HG02970 (cell line): ENCODE data around the gene CALD1.
A peak's percentile ranks its signal among the peaks of the same experiment; 100 is the strongest.

Source experiments
- ATAC-seq: cut with Tn5 transposase; IDR thresholded peaks from one replicate; pipeline ENCODE4 v1.9.1; 2021; ENCODE audit warnings: mild to moderate bottlenecking, moderate library complexity, moderate number of reproducible peaks; ENCODE audit not compliant: unreplicated experiment, low FRiP score

CALD1 gene

GRCh38 chr7:134758981-134759380 lies 20.5 kb upstream of the CALD1 start:
- no peak for ATAC-seq

DNA sequence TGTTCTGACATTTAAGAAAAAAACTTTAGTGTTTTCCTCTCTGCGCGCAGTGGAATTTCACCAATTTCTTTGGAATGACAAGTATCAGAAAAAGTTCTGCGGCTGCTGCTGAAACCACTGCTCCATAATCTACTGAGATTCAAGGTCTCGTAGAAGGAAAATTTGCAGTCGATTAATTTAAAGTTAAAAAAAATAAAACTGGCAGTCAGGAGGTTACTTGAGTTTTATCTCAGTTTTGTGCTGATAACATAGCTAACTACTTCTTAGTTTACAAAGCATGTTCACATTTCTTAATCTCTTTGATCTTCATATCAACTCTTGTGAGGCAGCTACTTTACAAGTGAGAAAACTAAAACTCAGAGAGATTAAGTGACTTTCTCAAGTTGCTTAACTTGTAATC lies 18.2 kb upstream of the CALD1 start:
- no peak for ATAC-seq

GRCh38 chr7:134763960-134764359 lies 15.5 kb upstream of the CALD1 start:
- ATAC-seq: no peak

DNA sequence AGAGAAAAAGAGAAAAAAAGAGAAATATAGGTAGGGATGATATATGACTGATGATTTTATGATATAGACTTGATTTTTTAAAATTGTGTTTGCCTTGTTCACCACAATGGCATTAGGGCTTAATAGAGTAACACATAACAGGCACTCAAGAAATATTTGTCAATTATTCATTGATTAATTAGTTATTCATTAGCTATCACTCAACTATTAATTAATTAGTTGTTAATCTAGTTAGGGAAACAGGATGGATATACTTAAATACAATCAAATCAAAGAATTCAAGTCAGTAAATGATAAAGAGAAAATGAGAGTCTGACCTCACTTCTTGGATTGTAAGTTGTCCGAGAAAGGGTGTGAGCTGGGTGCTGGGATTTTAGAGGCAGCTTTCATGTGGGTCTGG lies 15.1 kb upstream of the CALD1 start:
- no peak for ATAC-seq

DNA sequence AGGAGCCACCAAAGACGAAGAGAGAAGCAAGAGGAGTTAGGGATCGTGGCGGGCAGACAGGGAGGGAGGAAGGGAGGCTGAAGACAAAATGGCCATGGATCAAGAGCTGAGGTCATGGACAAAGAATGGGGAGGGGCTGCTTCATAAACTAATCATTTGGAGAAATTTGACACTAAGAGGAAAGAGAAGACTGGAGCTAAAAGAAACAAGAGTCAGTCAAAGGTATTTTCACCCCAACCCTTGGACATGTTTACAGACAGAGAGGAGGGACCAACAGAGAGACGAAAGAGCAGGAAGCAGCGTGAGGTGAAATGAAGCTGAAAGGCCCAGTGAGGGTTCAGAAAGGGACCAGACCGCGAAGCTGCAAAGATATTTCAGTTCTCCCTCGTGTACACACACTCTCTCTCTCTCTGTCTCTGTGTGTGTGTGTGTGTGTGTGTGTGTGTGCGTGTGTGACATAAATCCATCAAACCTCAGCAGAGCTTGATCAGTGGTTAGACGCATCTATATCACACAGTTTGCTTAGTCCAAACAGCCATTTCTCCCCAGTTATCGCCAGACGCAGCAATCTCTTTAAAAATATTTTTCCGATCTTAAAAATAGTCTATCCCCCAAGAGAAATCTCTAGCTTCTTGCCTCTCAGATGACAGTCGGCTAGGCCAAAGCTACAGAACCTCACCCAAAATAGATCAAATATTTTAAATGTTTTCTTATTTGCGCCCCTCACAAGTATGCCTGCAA lies 12.5 kb upstream of the CALD1 start:
- ATAC-seq: peak; percentile 65

DNA sequence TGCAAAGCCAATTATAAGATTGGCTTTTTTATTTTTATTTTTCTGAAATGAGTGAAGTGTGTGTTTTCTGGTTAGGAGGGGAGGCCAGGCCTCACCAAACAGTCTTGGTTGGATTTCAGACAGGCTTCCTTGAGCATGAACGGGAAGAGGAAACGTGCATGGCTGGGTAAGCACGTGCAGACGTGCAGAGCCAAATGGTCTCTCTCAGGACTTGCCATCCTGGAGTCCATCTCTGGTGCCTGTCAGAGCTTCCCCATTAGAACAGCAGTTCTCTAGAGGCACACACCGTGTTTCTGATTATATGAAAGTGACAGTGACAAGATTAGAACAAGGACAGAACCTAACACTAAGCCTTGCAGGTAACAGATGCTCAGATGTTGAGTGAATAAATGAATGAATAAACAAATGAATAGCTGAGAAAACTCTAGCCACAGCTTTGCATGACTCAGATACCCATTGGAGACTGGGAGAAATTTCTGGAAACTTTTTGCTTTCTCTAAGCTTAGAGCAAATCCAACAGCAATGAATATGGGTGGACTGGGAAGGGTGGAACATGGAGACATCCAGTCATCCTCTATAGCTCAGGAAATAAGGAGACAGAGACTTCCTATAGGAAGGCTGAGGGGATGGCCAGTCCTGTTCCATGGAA lies 11.8 kb upstream of the CALD1 start:
- ATAC-seq: no peak

- ATAC-seq: no peak
Observed at GRCh38 chr7:134768243-134768642, 11.2 kb upstream of the CALD1 start.

DNA sequence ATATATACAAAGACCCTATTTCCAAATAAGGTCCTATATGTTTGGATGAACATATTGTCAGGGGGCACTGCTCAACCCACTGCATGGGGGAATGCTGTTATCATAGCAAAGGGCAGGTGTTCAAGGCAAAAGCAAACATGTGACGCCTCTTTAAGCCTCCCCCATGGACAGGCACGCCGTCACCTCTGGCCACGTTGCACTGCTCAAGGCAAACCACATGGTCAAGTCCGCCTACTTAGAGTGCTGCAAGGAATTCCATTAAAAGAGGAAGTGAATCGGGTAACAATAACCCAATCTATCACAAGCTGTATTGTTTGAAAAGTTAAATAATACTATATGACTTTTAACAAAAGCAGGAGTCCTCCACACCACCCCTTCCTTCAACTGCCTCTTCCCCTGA lies 8.8 kb upstream of the CALD1 start:
- ATAC-seq: no peak

DNA sequence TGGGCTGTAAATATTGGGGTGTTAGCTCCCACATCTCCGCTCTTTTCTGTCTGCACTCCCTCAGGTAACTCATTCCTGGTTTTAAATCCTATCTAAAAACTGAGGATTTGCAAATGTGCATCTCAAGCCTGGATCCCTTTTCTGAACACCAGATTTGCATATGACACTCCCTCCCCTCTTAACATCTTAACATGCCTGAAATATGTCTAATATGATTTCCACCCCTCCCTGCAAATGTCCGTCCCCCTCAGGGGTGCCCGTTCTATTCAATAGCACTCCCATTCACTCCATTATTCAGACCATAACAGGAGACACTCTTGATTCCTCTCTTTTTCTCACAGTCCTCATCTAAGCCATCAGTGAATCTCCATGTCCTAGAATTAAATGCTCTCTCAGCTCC lies 8.3 kb upstream of the CALD1 start:
- no peak for ATAC-seq

- ATAC-seq: no peak
Observed at GRCh38 chr7:134771889-134772288, 7.5 kb upstream of the CALD1 start.

DNA sequence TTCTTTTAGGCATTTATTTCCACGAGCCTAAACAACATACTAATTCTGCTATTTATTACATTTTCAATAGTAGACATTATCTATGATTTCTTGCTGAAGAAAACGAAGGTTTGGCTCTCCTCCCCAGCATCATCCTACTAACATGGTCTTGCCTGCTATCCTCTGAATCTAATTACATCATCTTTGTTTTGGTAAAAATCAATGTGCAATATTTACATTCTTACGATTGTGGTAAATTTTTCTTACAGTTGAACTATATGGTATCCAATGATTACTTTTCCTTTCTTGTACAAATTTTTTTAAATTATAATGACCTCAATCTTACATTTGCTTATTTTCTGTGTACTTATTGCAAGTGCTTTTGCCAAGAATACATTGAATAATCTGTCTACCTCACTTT lies 7.0 kb upstream of the CALD1 start:
- ATAC-seq: no peak

DNA sequence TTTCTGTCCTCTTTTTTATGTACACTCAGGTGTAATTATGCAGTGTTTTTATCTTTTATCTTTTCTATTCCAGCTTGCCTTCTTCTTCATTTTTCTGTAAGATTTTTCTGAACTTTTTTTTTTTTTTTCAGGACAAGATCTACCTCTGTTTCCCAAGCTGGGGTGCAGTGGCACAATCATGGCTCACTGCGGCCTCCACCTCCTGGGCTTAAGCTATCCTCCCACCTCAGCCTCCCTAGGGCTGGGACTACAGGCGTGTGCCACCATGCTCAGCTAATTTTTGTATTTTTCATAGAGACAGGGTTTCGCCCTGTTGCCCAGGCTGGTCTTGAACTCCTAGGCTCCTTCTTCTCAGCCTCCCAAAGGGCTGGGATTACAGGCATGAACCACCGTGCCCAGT lies 6.3 kb upstream of the CALD1 start:
- no peak for ATAC-seq

DNA sequence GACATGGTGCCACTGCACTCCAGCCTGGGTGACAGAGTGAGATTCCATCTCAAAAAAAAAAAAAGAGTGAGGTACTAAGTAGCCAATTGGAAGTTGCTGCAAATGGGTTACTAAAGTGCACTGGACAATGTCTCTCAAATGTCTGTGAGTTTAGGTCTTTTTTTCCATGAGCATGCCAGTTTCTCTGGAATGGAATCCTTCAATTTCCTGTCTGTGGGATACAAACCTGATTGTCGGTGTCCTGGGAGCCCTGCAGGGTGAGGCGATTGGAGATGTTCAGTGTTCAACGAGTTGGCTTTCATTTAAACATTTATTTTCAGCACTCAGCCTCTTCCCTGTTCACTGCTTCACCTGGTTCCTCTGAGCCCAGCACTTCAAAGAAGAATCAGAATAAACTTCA lies 5.3 kb upstream of the CALD1 start:
- no peak for ATAC-seq

- no peak for ATAC-seq
Observed at GRCh38 chr7:134777470-134777869, 2.0 kb upstream of the CALD1 start.

GRCh38 chr7:134777908-134778580 lies 1.4 kb upstream of the CALD1 start:
- ATAC-seq: no peak

DNA sequence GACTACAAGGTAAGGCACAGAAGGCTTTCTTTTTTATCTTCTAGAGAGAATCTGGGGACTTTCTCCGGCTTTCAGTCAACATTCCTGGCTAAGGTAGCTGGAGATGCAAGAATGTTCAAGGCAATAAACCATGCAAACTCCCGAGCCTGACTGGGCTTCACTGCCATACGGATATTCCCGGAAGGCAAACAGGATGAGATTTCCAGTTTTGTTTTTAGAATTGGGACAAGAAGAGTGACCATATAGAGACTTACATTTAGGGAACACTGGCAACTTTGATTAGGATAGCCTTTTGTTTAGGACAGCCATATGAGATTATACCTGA lies 269 bp downstream of the CALD1 start:
- no peak for ATAC-seq

DNA sequence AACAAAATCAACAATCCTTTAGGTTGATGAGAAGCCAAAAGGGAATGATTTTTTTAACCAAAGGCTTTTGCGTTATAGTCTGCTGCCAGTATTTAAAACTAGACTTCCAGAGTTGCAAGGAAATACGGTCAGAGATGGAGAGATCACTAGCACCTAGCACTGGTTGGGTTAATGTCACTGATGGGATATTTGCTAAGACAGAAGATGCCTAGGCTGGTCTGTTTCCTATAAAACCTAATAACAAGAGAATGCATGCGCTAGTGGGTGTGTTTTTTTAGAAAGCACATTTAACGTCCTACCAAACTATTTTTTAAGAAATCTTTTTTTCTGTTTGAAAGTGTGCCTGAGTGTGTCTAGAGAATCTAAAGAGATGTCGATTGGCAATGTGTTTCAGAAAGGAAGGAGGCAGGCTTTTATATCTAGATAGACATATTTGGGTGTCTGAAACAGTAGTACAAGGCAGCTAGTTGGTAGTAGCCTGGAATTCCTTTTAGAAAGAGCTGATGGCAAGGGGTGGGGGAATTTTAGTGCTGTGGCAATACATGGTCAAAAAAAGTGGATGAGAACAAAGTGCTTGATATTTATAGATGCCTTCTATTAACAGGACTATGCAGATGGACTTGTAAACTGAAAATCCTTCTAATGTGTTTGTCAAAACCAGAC lies 863 bp downstream of the CALD1 start:
- ATAC-seq: no peak

DNA sequence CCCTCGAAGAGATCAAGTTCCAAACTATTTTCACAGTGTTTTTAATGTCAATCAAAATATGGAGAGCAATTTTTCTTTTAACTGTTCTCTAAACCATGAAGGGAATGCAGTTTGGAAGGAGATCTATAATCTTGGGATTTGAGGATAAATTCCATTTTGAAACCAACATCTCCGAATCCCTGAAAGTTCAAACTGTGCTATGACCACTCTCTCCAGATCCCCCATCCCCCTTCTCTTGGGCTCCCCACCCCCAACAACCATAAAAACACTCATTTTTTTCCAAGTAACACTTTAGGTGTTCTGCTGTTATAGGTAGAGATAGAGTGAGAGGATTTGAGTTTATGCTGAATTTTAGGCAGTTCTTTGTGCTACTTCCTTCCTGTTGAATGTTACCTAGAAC lies 1.7 kb downstream of the CALD1 start:
- ATAC-seq: no peak

- ATAC-seq: no peak
Observed at GRCh38 chr7:134782121-134782623, 2.7 kb downstream of the CALD1 start.

- no peak for ATAC-seq
Observed at GRCh38 chr7:134783294-134784069, 4.0 kb downstream of the CALD1 start.
